Nephron (organoid): ENCODE measurements around the gene PLCH1.

ENCODE experiments used
- H3K27ac Mint-ChIP-seq, 3 experiments: 2 replicates each; pipeline ENCODE4 v1.8.0; 2020; ENCODE audit warnings: mixed read lengths in 3 of 3, mild to moderate bottlenecking in 2 of 3, moderate library complexity in 1 of 3
- H3K27me3 Mint-ChIP-seq: 2 replicates; pipeline ENCODE4 v1.8.0; 2021; ENCODE audit warnings: low read depth, mild to moderate bottlenecking, moderate library complexity, mixed read lengths
- H3K36me3 Mint-ChIP-seq: 2 replicates; pipeline ENCODE4 v1.8.0; 2020; ENCODE audit warnings: low read depth, mixed read lengths
- H3K4me1 Mint-ChIP-seq: 2 replicates; pipeline ENCODE4 v1.8.0; 2020; ENCODE audit warnings: mixed read lengths
- H3K4me3 Mint-ChIP-seq, 3 experiments: 2 replicates each; pipeline ENCODE4 v1.8.0; 2020; ENCODE audit warnings: mild to moderate bottlenecking in 3 of 3, mixed read lengths in 3 of 3, moderate library complexity in 2 of 3
- H3K9me3 Mint-ChIP-seq: 2 replicates; pipeline ENCODE4 v1.8.0; 2020; ENCODE audit warnings: mixed read lengths
- CTCF ChIP-seq, 3 experiments: fragments of 200-600 bp; sonication (generic); IDR thresholded peaks; one replicate each; pipeline ENCODE4 v1.5.0; 2021; ENCODE audit warnings: antibody characterized with exemption in 3 of 3; ENCODE audit not compliant: unreplicated experiment in 3 of 3

Gene PLCH1

GRCh38 chr3:155648013-155648591 is 96.8 kb downstream of the PLCH1 start:
- Mint-ChIP-seq H3K36me3 (no peaks in the 10 kb centered on the region), H3K4me1 (peaks cover 7% of the 10 kb centered on the region), H3K9me3 (no peaks in the 10 kb centered on the region), H3K4me3 (no peak overlapping the region), H3K27ac (peak overlapping the region; percentile 7 to 75 (median 19)), H3K27me3 (no peaks in the 10 kb centered on the region)
- no peak for TF ChIP-seq CTCF (IDR thresholded peaks at IDR 0.05; ENCODE audit: unreplicated experiment in 3 of 3)

GRCh38 chr3:155647206-155647605 is 97.7 kb downstream of the PLCH1 start:
- no peaks in the 10 kb centered on the region for H3K36me3 Mint-ChIP-seq
- H3K4me1 Mint-ChIP-seq: peaks cover 9% of the 10 kb centered on the region
- H3K27ac Mint-ChIP-seq: no peak overlapping the region

GRCh38 chr3:155646669-155647068 is 98.2 kb downstream of the PLCH1 start:
- no peaks in the 10 kb centered on the region for H3K27me3 Mint-ChIP-seq
- H3K4me3 Mint-ChIP-seq: no peak overlapping the region
- no peak for TF ChIP-seq CTCF (IDR thresholded peaks at IDR 0.05; ENCODE audit: unreplicated experiment in 3 of 3)
- no peak overlapping the region for H3K27ac Mint-ChIP-seq
- no peaks in the 10 kb centered on the region for H3K9me3 Mint-ChIP-seq
- no peaks in the 10 kb centered on the region for H3K36me3 Mint-ChIP-seq
- peaks cover 12% of the 10 kb centered on the region for H3K4me1 Mint-ChIP-seq

More at GRCh38 chr3:155647206-155647605, 97.7 kb downstream of the PLCH1 start:
- no peak overlapping the region for H3K4me3 Mint-ChIP-seq
- H3K9me3 Mint-ChIP-seq: no peaks in the 10 kb centered on the region
- H3K27me3 Mint-ChIP-seq: no peaks in the 10 kb centered on the region
- no peak for TF ChIP-seq CTCF (IDR thresholded peaks at IDR 0.05; ENCODE audit: unreplicated experiment in 3 of 3)

GRCh38 chr3:155646128-155646527 is 98.7 kb downstream of the PLCH1 start:
- Mint-ChIP-seq H3K9me3 (no peaks in the 10 kb centered on the region), H3K27ac (no peak overlapping the region), H3K4me1 (peaks cover 12% of the 10 kb centered on the region)

GRCh38 chr3:155643581-155644165 is 101.2 kb downstream of the PLCH1 start:
- no peak for TF ChIP-seq CTCF (IDR thresholded peaks at IDR 0.05; ENCODE audit: unreplicated experiment in 3 of 3)
- Mint-ChIP-seq H3K4me3 (no peak overlapping the region), H3K27me3 (no peaks in the 10 kb centered on the region), H3K9me3 (no peaks in the 10 kb centered on the region), H3K4me1 (peaks cover 15% of the 10 kb centered on the region), H3K27ac (peak overlapping the region in 1 of 3 experiments; percentile 50), H3K36me3 (peaks cover 3% of the 10 kb centered on the region)

More at GRCh38 chr3:155646128-155646527, 98.7 kb downstream of the PLCH1 start:
- no peaks in the 10 kb centered on the region for H3K27me3 Mint-ChIP-seq
- no peak overlapping the region for H3K4me3 Mint-ChIP-seq
- TF ChIP-seq CTCF (IDR thresholded peaks at IDR 0.05; ENCODE audit: unreplicated experiment in 3 of 3): no peak
- H3K36me3 Mint-ChIP-seq: no peaks in the 10 kb centered on the region

- Mint-ChIP-seq H3K27me3 (no peaks in the 10 kb centered on the region), H3K4me1 (peaks cover 26% of the 10 kb centered on the region), H3K36me3 (peaks cover 3% of the 10 kb centered on the region), H3K4me3 (no peak overlapping the region), H3K9me3 (no peaks in the 10 kb centered on the region), H3K27ac (no peak overlapping the region)
- no peak for TF ChIP-seq CTCF (IDR thresholded peaks at IDR 0.05; ENCODE audit: unreplicated experiment in 3 of 3)
These were observed 102.9 kb downstream of the PLCH1 start for GRCh38 chr3:155641956-155642355.
